H1 (cell line): ENCODE measurements around the gene SLC25A36. TPM values are rescaled to one million over a fixed set of nuclear protein-coding genes. Genes with fewer than 3 reads are reported as not detected.
A peak's percentile ranks its signal among the peaks of the same experiment; 100 is the strongest.

ENCODE experiments used
- CTCF ChIA-PET: fragments of 300-600 bp; sonication (Branson Sonifier 250); formaldehyde crosslinking; loops from one replicate; lab custom pipeline; 2021; ENCODE audit not compliant: partially characterized antibody; lab: Charles Lee
- POLR2A ChIA-PET: fragments of 300-600 bp; sonication (Branson Sonifier 250); formaldehyde crosslinking; loops from one replicate; lab custom pipeline; 2021; ENCODE audit warnings: inconsistent platforms; ENCODE audit not compliant: partially characterized antibody; lab: Charles Lee
- DNase-seq, 2 experiments: peaks; one replicate each; pipeline versions ENCODE4 v3.0.0 to v3.0.0-alpha.2; 2010 to 2022; ENCODE audit warnings: low spot score in 2 of 2, low read depth in 1 of 2, mixed read lengths in 1 of 2
- FAIRE-seq: peaks from 2 replicates; lab custom pipeline; 2011; peaks lifted over from hg19 to GRCh38; lab: Jason Lieb, UNC
- H2AFZ ChIP-seq: 2 replicates; pipeline ENCODE4 v1.8.1; 2012; ENCODE audit warnings: low read length, inconsistent platforms
- H2AK5ac ChIP-seq: 2 replicates; pipeline ENCODE4 v1.6.1; 2013; ENCODE audit warnings: low read depth, low read length
- H2BK120ac ChIP-seq: replicated peaks from 2 replicates; pipeline ENCODE3; 2013; ENCODE audit warnings: low read depth, low read length, inconsistent platforms
- H2BK12ac ChIP-seq: 2 replicates; pipeline ENCODE4 v1.6.1; 2013; ENCODE audit warnings: low read depth, low read length
- H2BK15ac ChIP-seq: 2 replicates; pipeline ENCODE4 v1.6.1; 2013; ENCODE audit warnings: low read length
- H2BK20ac ChIP-seq: 2 replicates; pipeline ENCODE4 v1.6.1; 2013; ENCODE audit warnings: low read length
- H2BK5ac ChIP-seq: 2 replicates; pipeline ENCODE4 v1.6.1; 2013; ENCODE audit warnings: low read depth, low read length
- H3K14ac ChIP-seq: 2 replicates; pipeline ENCODE4 v1.6.1; 2013; ENCODE audit warnings: inconsistent platforms; ENCODE audit not compliant: insufficient read length
- H3K18ac ChIP-seq: 2 replicates; pipeline ENCODE4 v1.6.1; 2013; ENCODE audit warnings: low read length; ENCODE audit errors: extremely low read depth
- H3K23ac ChIP-seq: 2 replicates; pipeline ENCODE4 v1.6.1; 2013; ENCODE audit warnings: inconsistent platforms; ENCODE audit not compliant: insufficient read length
- H3K23me2 ChIP-seq: 2 replicates; pipeline ENCODE4 v1.6.1; 2013; ENCODE audit warnings: low read depth, low read length
- H3K27ac ChIP-seq: 2 replicates; pipeline ENCODE4 v1.6.1; 2011; ENCODE audit warnings: low read depth, low read length, inconsistent platforms
- H3K27me3 ChIP-seq, 4 experiments: replicated peaks in 1 of 4; 1 replicate in 1 of 4; 2 replicates in 3 of 4; pipeline versions ENCODE4 v1.6.1 to v1.8.1; 2011 to 2013; ENCODE audit warnings: low read length in 3 of 4, mild to moderate bottlenecking in 3 of 4, inconsistent platforms in 2 of 4, mixed read lengths in 2 of 4, moderate library complexity in 1 of 4; ENCODE audit not compliant: control insufficient read depth in 3 of 4, insufficient read depth in 3 of 4; ENCODE audit errors: extremely low read depth in 1 of 4
- H3K36me3 ChIP-seq, 4 experiments: 2 replicates each; pipeline versions ENCODE4 v1.6.1 to v1.8.1; 2011 to 2013; ENCODE audit warnings: mild to moderate bottlenecking in 4 of 4, low read length in 3 of 4, moderate library complexity in 2 of 4, control low read depth in 1 of 4, inconsistent platforms in 1 of 4; ENCODE audit not compliant: insufficient read depth in 4 of 4, control insufficient read depth in 2 of 4
- H3K4ac ChIP-seq: replicated peaks from 2 replicates; pipeline ENCODE3; 2013; ENCODE audit warnings: low read length, low read depth, mixed read lengths, inconsistent platforms; ENCODE audit not compliant: insufficient read length
- H3K4me1 ChIP-seq, 4 experiments: replicated peaks in 1 of 4; 1 replicate in 1 of 4; 2 replicates in 3 of 4; pipeline versions ENCODE4 v1.6.1 to v1.8.1; 2011 to 2013; ENCODE audit warnings: low read length in 3 of 4, inconsistent platforms in 2 of 4, mixed read lengths in 1 of 4; ENCODE audit not compliant: insufficient read depth in 4 of 4, control insufficient read depth in 3 of 4
- H3K4me2 ChIP-seq, 2 experiments: 2 replicates each; pipeline versions ENCODE4 v1.6.1 to v1.8.1; 2011 to 2013; ENCODE audit warnings: low read depth in 2 of 2, low read length in 2 of 2, control low read depth in 1 of 2, inconsistent platforms in 1 of 2, mild to moderate bottlenecking in 1 of 2; ENCODE audit not compliant: insufficient read depth in 1 of 2
- H3K4me3 ChIP-seq, 4 experiments: fragments of 200-600, 300-600 bp in 1 of 4; sonication (generic), shearing (Covaris generic), sonication (Bioruptor Twin) in 1 of 4; 2 replicates each; pipeline versions ENCODE4 v1.5.1 to v1.8.1; 2011 to 2016; ENCODE audit warnings: low read length in 4 of 4, low read depth in 3 of 4, control low read depth in 2 of 4, inconsistent platforms in 2 of 4, mild to moderate bottlenecking in 2 of 4, mixed read lengths in 1 of 4, moderate library complexity in 1 of 4; ENCODE audit not compliant: insufficient read depth in 2 of 4; ENCODE audit errors: extremely low read depth in 1 of 4
- H3K56ac ChIP-seq: replicated peaks from 2 replicates; pipeline ENCODE3; 2013; ENCODE audit warnings: low read depth, mild to moderate bottlenecking, mixed read lengths, low read length, inconsistent platforms; ENCODE audit not compliant: insufficient read length
- H3K79me1 ChIP-seq: 2 replicates; pipeline ENCODE4 v1.6.1; 2013; ENCODE audit warnings: low read depth, low read length, control low read depth
- H3K79me2 ChIP-seq, 2 experiments: 2 replicates each; pipeline versions ENCODE4 v1.6.1 to v1.8.1; 2012 to 2013; ENCODE audit warnings: low read length in 2 of 2, mild to moderate bottlenecking in 2 of 2, inconsistent platforms in 1 of 2; ENCODE audit not compliant: insufficient read depth in 2 of 2, control insufficient read depth in 1 of 2
- H3K9ac ChIP-seq, 4 experiments: replicated peaks in 1 of 4; 1 replicate in 1 of 4; 2 replicates in 3 of 4; pipeline versions ENCODE4 v1.6.1 to v1.8.1; 2011 to 2013; ENCODE audit warnings: low read depth in 3 of 4, low read length in 3 of 4, control low read depth in 2 of 4, mild to moderate bottlenecking in 2 of 4, moderate library complexity in 2 of 4, inconsistent platforms in 1 of 4; ENCODE audit errors: extremely low read depth in 1 of 4
- H3K9me3 ChIP-seq, 2 experiments: 2 replicates each; pipeline versions ENCODE4 v1.6.1 to v1.8.1; 2012 to 2013; ENCODE audit warnings: mild to moderate bottlenecking in 2 of 2, moderate library complexity in 2 of 2, control low read depth in 1 of 2, inconsistent platforms in 1 of 2, low read depth in 1 of 2, low read length in 1 of 2, mixed read lengths in 1 of 2; ENCODE audit not compliant: insufficient read depth in 2 of 2
- H4K20me1 ChIP-seq, 2 experiments: replicated peaks in 1 of 2; 2 replicates each; pipeline versions ENCODE3 to v1.8.1; 2011 to 2013; ENCODE audit warnings: inconsistent platforms in 2 of 2, low read length in 2 of 2, mild to moderate bottlenecking in 1 of 2; ENCODE audit not compliant: insufficient read depth in 2 of 2, control insufficient read depth in 1 of 2
- H4K5ac ChIP-seq: 2 replicates; pipeline ENCODE4 v1.6.1; 2013; ENCODE audit warnings: low read length, low read depth, mixed read lengths, inconsistent platforms; ENCODE audit not compliant: insufficient read length
- H4K8ac ChIP-seq: 2 replicates; pipeline ENCODE4 v1.8.0; 2013; ENCODE audit warnings: mild to moderate bottlenecking, moderate library complexity, low read length, inconsistent platforms; ENCODE audit not compliant: insufficient read depth; ENCODE audit errors: extremely low read depth
- H4K91ac ChIP-seq: replicated peaks from 2 replicates; pipeline ENCODE3; 2013; ENCODE audit warnings: low read length, mixed read lengths, inconsistent platforms; ENCODE audit not compliant: insufficient read length
- CTCF ChIP-seq, 3 experiments: IDR thresholded peaks; 1 replicate in 2 of 3; 2 replicates in 1 of 3; pipeline versions ENCODE4 v1.5.1 to v1.6.1; 2011; ENCODE audit warnings: low read length in 3 of 3, mild to moderate bottlenecking in 3 of 3, inconsistent platforms in 2 of 3, low read depth in 1 of 3, moderate library complexity in 1 of 3; ENCODE audit not compliant: insufficient read depth in 1 of 3; ENCODE audit errors: control extremely low read depth in 1 of 3
- EZH2 ChIP-seq: fragments of 200-600 bp; sonication (generic); IDR thresholded peaks from 2 replicates; pipeline ENCODE4 v1.7.1; 2012; ENCODE audit warnings: low read depth, mild to moderate bottlenecking, moderate library complexity, low read length, inconsistent platforms; ENCODE audit not compliant: severe bottlenecking
- KDM5A ChIP-seq: fragments of 200-600 bp; IDR thresholded peaks from 2 replicates; pipeline ENCODE4 v1.7.1; 2012; ENCODE audit warnings: mild to moderate bottlenecking, low read length, inconsistent platforms, mixed read lengths
- MAX ChIP-seq: IDR thresholded peaks from 2 replicates; pipeline ENCODE4 v1.6.1; 2012; ENCODE audit warnings: inconsistent platforms
- NANOG ChIP-seq: IDR thresholded peaks from 2 replicates; pipeline ENCODE4 v1.6.1; 2011; ENCODE audit warnings: low read length, low read depth, mild to moderate bottlenecking, inconsistent platforms; ENCODE audit not compliant: insufficient read depth, poor library complexity, severe bottlenecking
- WGBS, 2 experiments: shearing (Covaris generic) in 1 of 2; methylation state at CpG; one replicate each; pipeline versions ENCODE4 v1.1.6 to v1.1.7; 2013 to 2015; ENCODE audit warnings: low lambda C conversion rate in 2 of 2, mixed read lengths in 2 of 2, inconsistent platforms in 1 of 2, low coverage in 1 of 2, missing lambda C conversion rate in 1 of 2; ENCODE audit not compliant: insufficient replicate concordance in 2 of 2, insufficient coverage in 1 of 2, insufficient read length in 1 of 2; ENCODE audit errors: extremely low coverage in 1 of 2, missing lambda C conversion rate in 1 of 2; 5-methylcytosine and 5-hydroxymethylcytosine counted together
- long read RNA-seq, 2 experiments: library from RNA in 1 of 2; library from capped mRNA in 1 of 2; stranded (forward); transcript quantifications; one replicate each; pipeline ENCODE4 v2.0.0, GENCODE V29; 2021; ENCODE audit warnings: inconsistent platforms in 1 of 2
- polyA minus RNA-seq, 3 experiments: library from RNA; depleted of rRNA, polyadenylated mRNA; stranded (reverse); fragments of >200 nt; gene quantifications; 1 replicate in 2 of 3; 2 replicates in 1 of 3; pipeline ENCODE4 v1.2.3, GENCODE V29; 2011
- polyA plus RNA-seq, 7 experiments: library from polyadenylated mRNA; depleted of rRNA in 3 of 7; stranded (reverse) in 5 of 7; unstranded in 2 of 7; fragments of >200 nt in 5 of 7; fragments of 200-250 nt in 2 of 7; gene quantifications; 1 replicate in 5 of 7; 2 replicates in 1 of 7; 4 replicates in 1 of 7; pipeline versions ENCODE4 v1.2.1 to v1.2.3, GENCODE V29; 2011 to 2013; ENCODE audit warnings: missing spikeins in 2 of 7, mixed read lengths in 2 of 7
- total RNA-seq: library from RNA; stranded (reverse); fragmentation: NEBNext Ultra II Directional; extraction: Animal tissue kit (Norgen Biotek cat#: 25700); gene quantifications from 2 replicates; pipeline ENCODE4 v1.2.1, GENCODE V29; 2021

SLC25A36 gene
- 71.8 and 74.6 TPM in 2 replicates for total RNA-seq
- polyA plus RNA-seq (2011; rRNA removed), result 38.1 and 42.9 TPM in 2 replicates
- polyA plus RNA-seq (2011; cell fraction: cytosol; rRNA removed), result 52.2 TPM
- 67.4 TPM for polyA plus RNA-seq (2011; cell fraction: nucleus; rRNA removed)
- 30.1 to 51.5 TPM (median 43.0 TPM) in 4 replicates for polyA plus RNA-seq (2012, experiment 1 of 2)
- polyA plus RNA-seq (2012, experiment 2 of 2), result 2.4 TPM
- polyA plus RNA-seq (2013, experiment 1 of 2), result 67.8 TPM
- polyA plus RNA-seq (2013, experiment 2 of 2), result 60.3 TPM
- polyA minus RNA-seq (2011; rRNA and poly(A)+ RNA removed), result 64.8 and 91.5 TPM in 2 replicates
- polyA minus RNA-seq (2011; cell fraction: cytosol; rRNA and poly(A)+ RNA removed), result 52.4 TPM
- polyA minus RNA-seq (2011; cell fraction: nucleus; rRNA and poly(A)+ RNA removed), result 170 TPM
- long read RNA-seq, experiment 1, partial matches to known transcripts, result 0 of 25 reads
- long read RNA-seq, experiment 1, other reads (novel, unspliced or antisense), result 19 of 25 reads
- long read RNA-seq, experiment 2, partial matches to known transcripts, result 0 of 14 reads
- long read RNA-seq, experiment 2, other reads (novel, unspliced or antisense), result 10 of 14 reads

- ChIA-PET POLR2A (interaction anchor here (0.6 to 1.9 kb wide), 11 partner anchors 9 to 1486 kb away, joined by 3 to 13 read pairs (median 3); partner anchors contain the start of gene PXYLP1), CTCF (interaction anchor here (1.8 kb wide), 1 partner anchor 12 kb away, joined by 5 read pairs; no protein-coding TSS in a partner anchor)
- Histone ChIP-seq H3K4ac (peak within 1 kb of the TSS; percentile 87), H2BK20ac (no peak within 1 kb of the TSS), H3K14ac (peak within 1 kb of the TSS; percentile 49), H3K27ac (peak within 1 kb of the TSS; percentile 97), H3K23ac (no peak within 1 kb of the TSS), H3K56ac (peak within 1 kb of the TSS; percentile 96), H4K5ac (peak within 1 kb of the TSS; percentile 97), H4K20me1 (peaks cover 7 to 10% of the 10 kb centered on the region in 2 experiments), H2BK15ac (no peak within 1 kb of the TSS), H3K4me3 (peak within 1 kb of the TSS; percentile 76 to 95 (median 90)), H2BK12ac (peak within 1 kb of the TSS; percentile 77; the same call in 1 of the 2 replicates), H3K27me3 (no peaks in the 10 kb centered on the region), H3K36me3 (no peaks in the 10 kb centered on the region), H3K23me2 (peaks cover 6% of the 10 kb centered on the region), H2AFZ (peak within 1 kb of the TSS; percentile 55), H3K79me1 (peaks cover 3% of the 10 kb centered on the region; the same call in 1 of the 2 replicates), H3K4me1 (no peaks in the 10 kb centered on the region; a peak in 2 of 7 replicates), H2BK120ac (peak within 1 kb of the TSS; percentile 79), H3K9ac (peak within 1 kb of the TSS; percentile 90 to 98 (median 98)), H3K9me3 (no peaks in the 10 kb centered on the region), H3K18ac (peak within 1 kb of the TSS; percentile 32), H3K4me2 (peak within 1 kb of the TSS; percentile 73 to 87), H2AK5ac (no peak within 1 kb of the TSS), H3K79me2 (peaks cover 24 to 46% of the 10 kb centered on the region in 2 experiments), H4K91ac (peak within 1 kb of the TSS; percentile 74), H2BK5ac (peak within 1 kb of the TSS; percentile 94), H4K8ac (peak within 1 kb of the TSS; percentile 98)
- peak; percentile 93 to 97 for DNase-seq
- WGBS, 2 experiments, result 2% methylated on average over 67 of the region's 72 CpGs; no CpG with 5 or more reads in 1 of the 2 experiments
- peak; percentile 78 for FAIRE-seq
- TF ChIP-seq EZH2, result no peak
- TF ChIP-seq MAX, result peak; percentile 98
- TF ChIP-seq KDM5A, result peak; percentile 48; the same call in 1 of the 2 replicates
- peak; percentile 32 for TF ChIP-seq NANOG
- no peak for TF ChIP-seq CTCF (IDR thresholded peaks at IDR 0.05; ENCODE audit: control extremely low read depth in 1 of 3, insufficient read depth in 1 of 3, low read depth in 1 of 3, low read length in 3 of 3)
These were observed at the start of gene SLC25A36 for GRCh38 chr3:140941434-140942220. Gene SLC25A36 (plus strand): TSS chr3:140941836. CDS start chr3:140942055, 219 bp downstream.
